Neural cell (in vitro differentiated cells): Measurements from ENCODE around the gene NSDHL. TPM values are rescaled to one million over a fixed set of nuclear protein-coding genes. Genes with fewer than 3 reads are reported as not detected.
"Not testable (repeated sequence)": the region's sequence is repeated elsewhere in the genome, so short reads cannot be mapped to it uniquely, and the experiment has no call there.

Experiments
- H2AFZ ChIP-seq: fragments of 200-600, 300-800 bp; sonication (generic), shearing (Covaris generic); 2 replicates; pipeline ENCODE4 v1.6.0; 2014; ENCODE audit warnings: low read depth, mild to moderate bottlenecking, antibody characterized with exemption, low read length, moderate library complexity
- H3F3A ChIP-seq: fragments of 200-600 bp; shearing (Covaris generic); 2 replicates; pipeline ENCODE4 v1.6.1; 2016; ENCODE audit warnings: mild to moderate bottlenecking, moderate library complexity, mixed read lengths, antibody characterized with exemption, low read length; ENCODE audit not compliant: insufficient read depth, poor library complexity, severe bottlenecking
- H3K27ac ChIP-seq: fragments of 200-600, 300-800 bp; sonication (generic), shearing (Covaris generic); 2 replicates; pipeline ENCODE4 v1.5.1; 2014; ENCODE audit warnings: mild to moderate bottlenecking, low read length, moderate library complexity
- H3K27me3 ChIP-seq: fragments of 300-800, 200-600 bp; sonication (generic), shearing (Covaris generic); 2 replicates; pipeline ENCODE4 v1.6.0; 2014; ENCODE audit warnings: mild to moderate bottlenecking, low read depth, low read length, moderate library complexity; ENCODE audit not compliant: insufficient read depth
- H3K36me3 ChIP-seq: fragments of 300-800, 200-600 bp; sonication (generic), shearing (Covaris generic); 2 replicates; pipeline ENCODE4 v1.5.1; 2014; ENCODE audit warnings: mild to moderate bottlenecking, antibody characterized with exemption, low read length, moderate library complexity; ENCODE audit not compliant: insufficient read depth
- H3K4me2 ChIP-seq: fragments of 300-800, 200-600 bp; sonication (generic), shearing (Covaris generic); 2 replicates; pipeline ENCODE4 v1.6.0; 2014; ENCODE audit warnings: mild to moderate bottlenecking, low read length
- H3K4me3 ChIP-seq: fragments of 300-800, 200-600 bp; sonication (generic), shearing (Covaris generic); 2 replicates; pipeline ENCODE4 v1.5.1; 2014; ENCODE audit warnings: mild to moderate bottlenecking, low read length, moderate library complexity
- H3K79me2 ChIP-seq: fragments of 200-600 bp; shearing (Covaris generic); replicated peaks from 2 replicates; pipeline ENCODE4 v1.6.0; 2014; ENCODE audit warnings: mild to moderate bottlenecking, low read length, moderate library complexity; ENCODE audit not compliant: insufficient read depth
- H3K9ac ChIP-seq: fragments of 300-800, 200-600 bp; sonication (generic), shearing (Covaris generic); 2 replicates; pipeline ENCODE4 v1.6.1; 2016; ENCODE audit warnings: mild to moderate bottlenecking, low read length, mixed read lengths
- H3K9me2 ChIP-seq: fragments of 200-600 bp; shearing (Covaris generic); 2 replicates; pipeline ENCODE4 v1.6.1; 2016; ENCODE audit warnings: mild to moderate bottlenecking, low read length, mixed read lengths; ENCODE audit not compliant: insufficient read depth
- H3K9me3 ChIP-seq: fragments of 200-600, 300-800 bp; sonication (generic), shearing (Covaris generic); 2 replicates; pipeline ENCODE4 v1.6.1; 2016; ENCODE audit warnings: mild to moderate bottlenecking, mixed run types, low read length, moderate library complexity, mixed read lengths
- H4K20me1 ChIP-seq: fragments of 200-600 bp; shearing (Covaris generic); 2 replicates; pipeline ENCODE4 v1.6.1; 2016; ENCODE audit warnings: mild to moderate bottlenecking, mixed run types; ENCODE audit not compliant: insufficient read depth
- CTCF ChIP-seq: fragments of 450-650 bp; IDR thresholded peaks from 2 replicates; pipeline ENCODE4 v1.5.1; 2014; ENCODE audit warnings: antibody characterized with exemption, mild to moderate bottlenecking, moderate library complexity; ENCODE audit not compliant: poor library complexity, severe bottlenecking
- EP300 ChIP-seq: fragments of 450-650 bp; conservative IDR thresholded peaks from 2 replicates; pipeline ENCODE4 v1.6.1; 2014; ENCODE audit warnings: antibody characterized with exemption, mild to moderate bottlenecking, moderate library complexity; ENCODE audit not compliant: poor library complexity, severe bottlenecking
- EZH2 ChIP-seq: fragments of 200-600, 300-800 bp; shearing (Covaris generic), sonication (generic); IDR thresholded peaks from 2 replicates; pipeline ENCODE4 v1.6.1; 2014; ENCODE audit warnings: antibody characterized with exemption, low read length, borderline replicate concordance, mild to moderate bottlenecking; ENCODE audit not compliant: insufficient read depth, poor library complexity, severe bottlenecking
- MXI1 ChIP-seq: fragments of 450-650 bp; conservative IDR thresholded peaks from 2 replicates; pipeline ENCODE4 v1.6.1; 2014; ENCODE audit warnings: antibody characterized with exemption, mild to moderate bottlenecking; ENCODE audit not compliant: poor library complexity, severe bottlenecking
- POLR2AphosphoS5 ChIP-seq: IDR thresholded peaks from 2 replicates; pipeline ENCODE4 v1.6.1; 2012
- RAD21 ChIP-seq: fragments of 450-650 bp; conservative IDR thresholded peaks from 2 replicates; pipeline ENCODE4 v1.6.1; 2014; ENCODE audit warnings: antibody characterized with exemption, mild to moderate bottlenecking, moderate library complexity
- REST ChIP-seq: IDR thresholded peaks from 2 replicates; pipeline ENCODE4 v1.6.1; 2012; ENCODE audit warnings: borderline replicate concordance
- SMC3 ChIP-seq: fragments of 450-650 bp; conservative IDR thresholded peaks from 2 replicates; pipeline ENCODE4 v1.6.1; 2014; ENCODE audit warnings: antibody characterized with exemption, mild to moderate bottlenecking, moderate library complexity; ENCODE audit not compliant: poor library complexity
- TAF1 ChIP-seq: IDR thresholded peaks from 2 replicates; pipeline ENCODE4 v1.6.1; 2012; ENCODE audit warnings: low read depth
- polyA plus RNA-seq: library from polyadenylated mRNA; depleted of rRNA; stranded (reverse); fragments of >200 nt; gene quantifications from 2 replicates; pipeline ENCODE4 v1.2.3, GENCODE V29; 2014

The NSDHL gene
- polyA plus RNA-seq, 1 donor from 2014 or later: 18.4 TPM

- no peaks in the 10 kb centered on the region for H3K36me3 ChIP-seq
- H3K9me2 ChIP-seq: no peaks in the 10 kb centered on the region
- no peak overlapping the region for H2AFZ ChIP-seq
- no peak overlapping the region for H3K4me2 ChIP-seq
- no peak overlapping the region for H3K27ac ChIP-seq
- no peak overlapping the region for H3K4me3 ChIP-seq
- H3K27me3 ChIP-seq: no peaks in the 10 kb centered on the region
- no peaks in the 10 kb centered on the region for H3F3A ChIP-seq
- no peaks in the 10 kb centered on the region for H3K79me2 ChIP-seq
- no peaks in the 10 kb centered on the region for H3K9me3 ChIP-seq
- no peaks in the 10 kb centered on the region for H4K20me1 ChIP-seq
- TF ChIP-seq MXI1 (no peak), SMC3 (no peak), EP300 (no peak)
- no peak overlapping the region for H3K9ac ChIP-seq
These were observed 77.6 kb downstream of the NSDHL start for GRCh38 chrX:152908486-152908885.

GRCh38 chrX:152910018-152910417, 79.2 kb downstream of the NSDHL start:
- H3K9ac ChIP-seq, H3K79me2 ChIP-seq, H4K20me1 ChIP-seq, H3K4me2 ChIP-seq, H3K36me3 ChIP-seq, H3K27me3 ChIP-seq, H3K4me3 ChIP-seq, H3K9me3 ChIP-seq, H3K9me2 ChIP-seq, H3K27ac ChIP-seq, H3F3A ChIP-seq, H2AFZ ChIP-seq: not testable (repeated sequence)

GRCh38 chrX:152912106-152912505, 81.2 kb downstream of the NSDHL start:
- Histone ChIP-seq H3K79me2 (no peaks in the 10 kb centered on the region), H3K4me3 (no peak overlapping the region), H3K4me2 (no peak overlapping the region), H3K9me2 (no peaks in the 10 kb centered on the region), H3K36me3 (no peaks in the 10 kb centered on the region), H2AFZ (no peak overlapping the region), H3K27me3 (no peaks in the 10 kb centered on the region), H3K9ac (no peak overlapping the region), H3K27ac (no peak overlapping the region), H3F3A (no peaks in the 10 kb centered on the region), H3K9me3 (no peaks in the 10 kb centered on the region), H4K20me1 (no peaks in the 10 kb centered on the region)
- TF ChIP-seq EP300 (no peak), MXI1 (no peak), TAF1 (no peak), EZH2 (no peak), RAD21 (no peak), REST (no peak), POLR2AphosphoS5 (no peak), CTCF (no peak), SMC3 (no peak)
